HG02885 (cell line): ENCODE results near the gene EMILIN1.
"Not testable (repeated sequence)": the region's sequence is repeated elsewhere in the genome, so short reads cannot be mapped to it uniquely, and the experiment has no call there.

Experiments used
- ATAC-seq: cut with Tn5 transposase; IDR thresholded peaks from one replicate; pipeline ENCODE4 v1.9.1; 2021; ENCODE audit warnings: mild to moderate bottlenecking; ENCODE audit not compliant: unreplicated experiment, poor library complexity

EMILIN1 gene

DNA sequence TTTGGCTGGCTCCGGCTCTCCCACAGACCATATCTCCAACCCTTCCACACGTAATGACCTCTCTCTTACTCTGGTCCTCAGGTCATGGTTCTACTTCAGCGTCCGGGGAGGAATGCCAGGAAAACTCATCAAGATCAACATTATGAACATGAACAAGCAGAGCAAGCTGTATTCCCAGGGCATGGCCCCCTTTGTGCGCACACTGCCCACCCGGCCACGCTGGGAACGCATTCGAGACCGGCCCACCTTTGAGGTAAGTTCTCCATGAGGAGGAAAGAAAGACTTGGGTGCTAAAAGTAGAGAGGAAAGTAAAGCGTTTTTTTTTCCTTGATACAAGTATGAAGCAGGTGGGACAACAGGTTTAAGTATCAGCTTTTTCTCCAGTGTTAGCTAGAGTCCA lies 25.1 kb upstream of the EMILIN1 start:
- ATAC-seq, result no peak

- no peak for ATAC-seq
These were observed 24.6 kb upstream of the EMILIN1 start for GRCh38 chr2:27053776-27054175.

DNA sequence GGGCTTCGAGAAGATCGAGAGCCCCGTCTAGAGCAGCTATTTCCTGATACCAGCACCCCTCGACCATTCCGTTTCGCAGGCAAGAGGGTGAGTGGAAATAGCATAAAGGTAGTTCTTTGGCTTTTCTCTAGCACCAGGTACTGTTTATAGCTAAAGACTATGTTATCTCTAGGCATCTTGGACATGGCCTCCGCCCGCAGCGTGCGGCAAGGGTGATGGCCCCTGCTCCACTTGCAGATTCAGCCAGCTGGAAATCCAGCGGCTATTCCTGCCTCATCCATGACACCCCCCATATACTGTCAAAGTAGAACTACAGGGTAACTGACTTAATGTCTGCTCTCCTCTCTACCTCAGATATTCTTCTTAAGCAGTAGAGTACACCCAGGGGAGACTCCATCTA lies 23.7 kb upstream of the EMILIN1 start:
- ATAC-seq, result no peak

- no peak for ATAC-seq
These were observed 21.2 kb upstream of the EMILIN1 start for GRCh38 chr2:27057184-27057583.

DNA sequence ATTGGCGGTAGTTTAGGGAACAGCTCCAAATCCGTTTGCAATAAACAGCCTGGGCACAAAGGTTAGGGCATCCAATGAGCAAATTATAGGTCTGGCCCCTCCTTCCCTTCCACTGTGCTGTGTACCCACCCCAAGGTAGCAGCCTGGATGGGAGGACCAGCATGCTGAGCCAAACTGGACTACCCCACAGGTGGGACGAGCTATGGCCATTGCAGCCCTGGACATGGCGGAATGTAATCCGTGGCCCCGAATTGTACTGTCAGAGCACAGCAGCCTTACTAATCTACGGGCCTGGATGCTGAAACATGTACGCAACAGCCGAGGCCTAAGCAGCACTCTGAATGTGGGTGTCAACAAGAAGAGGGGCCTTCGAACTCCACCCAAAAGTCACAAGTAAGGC lies 20.2 kb upstream of the EMILIN1 start:
- ATAC-seq, result no peak

DNA sequence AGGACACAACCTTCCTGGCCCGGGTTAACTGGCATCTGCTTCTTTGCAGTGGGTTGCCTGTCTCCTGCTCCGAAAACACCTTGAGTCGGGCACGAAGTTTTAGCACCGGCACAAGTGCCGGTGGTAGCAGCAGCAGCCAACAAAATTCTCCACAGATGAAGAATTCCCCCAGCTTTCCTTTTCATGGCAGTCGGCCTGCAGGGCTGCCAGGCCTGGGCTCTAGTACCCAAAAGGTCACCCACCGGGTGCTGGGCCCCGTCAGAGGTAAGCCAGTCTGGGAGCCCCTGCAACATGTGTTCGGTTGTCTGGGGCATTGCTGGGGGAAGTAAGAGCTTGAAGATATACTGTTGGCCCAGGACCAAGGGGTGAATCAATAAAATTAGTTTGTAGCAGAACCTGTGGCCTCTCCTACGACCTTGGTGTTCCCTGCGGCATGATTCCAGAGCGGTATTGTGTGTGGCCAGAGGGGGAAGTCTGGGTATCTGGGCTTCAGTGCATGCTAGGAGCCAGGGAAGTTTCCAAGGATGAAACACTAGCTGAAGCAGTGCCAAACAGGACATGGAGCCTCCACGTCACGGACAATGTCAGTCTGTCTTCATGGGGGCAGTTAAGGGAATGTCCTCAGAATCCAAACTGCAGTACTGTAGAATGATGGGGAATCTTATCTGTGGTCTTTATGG lies 19.1 kb upstream of the EMILIN1 start:
- no peak for ATAC-seq

GRCh38 chr2:27060323-27060722 lies 18.1 kb upstream of the EMILIN1 start:
- ATAC-seq, result no peak

DNA sequence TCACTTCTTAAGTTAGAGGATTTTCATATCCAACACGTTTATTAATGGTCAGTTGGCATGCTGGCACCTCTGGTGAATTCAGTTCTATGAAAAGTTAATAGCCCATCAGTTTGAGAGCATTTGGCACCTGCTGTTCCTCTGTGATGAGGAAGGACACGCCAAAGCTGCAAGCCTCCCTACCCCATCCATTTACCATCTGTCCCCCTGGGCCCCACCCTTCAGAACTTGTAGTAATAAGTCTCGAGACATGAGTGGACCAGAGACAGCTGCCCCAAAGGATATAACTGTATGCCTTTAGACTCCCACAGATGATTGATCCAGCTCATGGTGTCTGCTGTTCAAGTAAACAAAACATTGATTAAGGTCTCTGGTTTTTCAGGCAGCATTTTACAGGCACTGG lies 13.3 kb upstream of the EMILIN1 start:
- no peak for ATAC-seq

- no peak for ATAC-seq
These were observed 11.0 kb upstream of the EMILIN1 start for GRCh38 chr2:27067385-27067784.

DNA sequence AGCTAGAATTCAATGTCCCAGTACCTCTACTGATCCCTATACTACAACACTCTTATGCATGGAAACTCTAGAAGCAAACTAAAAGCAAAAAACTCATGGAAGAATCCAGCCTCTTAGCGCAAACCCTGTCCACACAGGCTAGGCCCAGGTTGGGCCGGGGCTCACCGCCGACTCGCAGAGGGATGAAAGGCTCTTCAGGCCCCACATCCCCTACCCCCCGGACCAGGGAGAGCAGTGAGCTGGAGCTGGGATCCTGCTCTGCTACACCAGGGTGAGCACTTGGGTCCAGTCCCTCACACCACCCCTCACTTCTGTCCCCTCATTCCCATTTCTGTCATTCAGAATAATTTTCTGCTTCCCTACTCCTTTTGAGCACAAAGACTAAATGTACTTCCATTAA lies 9.0 kb upstream of the EMILIN1 start:
- no peak for ATAC-seq

DNA sequence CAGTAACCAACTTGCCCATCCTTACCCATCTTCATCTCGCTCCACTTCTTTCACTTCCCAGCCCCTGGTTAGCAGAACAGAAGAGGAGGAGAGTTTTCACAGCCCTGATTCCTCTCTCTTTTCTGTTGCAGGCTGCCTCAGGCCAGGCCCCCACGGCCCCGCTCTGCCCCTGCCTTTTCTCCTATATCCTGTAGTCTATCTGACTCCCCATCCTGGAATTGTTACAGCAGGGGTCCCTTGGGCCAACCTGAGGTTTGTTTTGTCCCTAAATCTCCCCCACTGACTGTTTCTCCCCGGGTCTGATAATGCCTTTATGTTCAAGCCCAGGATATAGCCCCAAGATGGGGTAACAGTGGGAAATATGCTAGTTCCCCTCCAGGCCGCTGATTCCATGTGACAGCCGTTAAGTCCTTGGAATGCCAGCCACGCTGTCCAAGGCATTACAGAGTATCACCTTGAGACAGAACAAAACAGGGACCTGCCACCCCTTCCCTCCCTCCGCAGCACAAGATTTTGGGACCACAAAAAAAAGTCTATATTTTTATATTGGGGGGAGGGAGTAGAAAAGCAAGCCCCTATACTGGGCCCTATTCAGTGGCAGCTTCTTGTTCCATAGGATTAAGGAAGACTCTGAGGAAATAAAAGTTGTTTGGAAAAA lies 8.3 kb upstream of the EMILIN1 start:
- no peak for ATAC-seq

- ATAC-seq, result peak; percentile 10
These were observed 7.7 kb upstream of the EMILIN1 start for GRCh38 chr2:27070653-27071276.

DNA sequence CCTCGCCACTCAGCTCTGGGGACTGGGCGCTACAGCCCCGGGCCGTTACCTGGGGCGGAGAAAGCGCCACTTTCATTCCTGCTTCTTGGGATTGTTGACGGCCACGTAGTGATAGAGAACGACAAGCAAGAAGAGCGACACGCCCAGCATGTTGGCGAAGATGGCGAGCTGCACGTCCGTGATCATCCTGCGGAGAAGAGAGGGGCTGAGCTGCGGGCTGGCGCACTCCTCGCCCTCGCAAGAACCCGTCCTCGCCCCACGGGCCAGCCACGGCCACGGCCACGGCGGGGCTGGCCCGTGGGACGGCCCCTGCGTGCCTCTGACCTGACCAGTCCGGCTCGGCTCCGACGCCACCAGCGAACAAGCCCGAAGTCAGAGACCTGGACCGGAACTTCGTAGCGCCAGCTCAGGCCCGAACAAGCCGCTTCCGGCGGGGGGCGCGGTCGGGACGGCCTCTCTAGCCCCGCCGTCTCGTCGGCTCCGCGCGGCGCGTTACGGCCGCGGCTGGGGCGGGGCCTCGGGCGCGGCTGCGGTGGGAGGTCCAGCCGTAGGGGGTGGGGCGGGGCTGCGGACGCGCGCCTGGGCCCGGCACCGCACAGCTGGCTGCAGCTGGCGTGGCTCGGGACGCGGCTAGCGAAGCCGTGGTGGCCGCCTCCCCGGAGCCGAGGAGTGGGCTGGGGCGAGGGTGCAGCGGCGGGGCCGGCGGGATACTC lies 7.0 kb upstream of the EMILIN1 start, which contains the start of gene OST4:
OST4 (minus strand) TSS at position 378 of the 713 bp plus-strand sequence.
- ATAC-seq, result peak; percentile 89

- peak; percentile 10 for ATAC-seq
These were observed 6.2 kb upstream of the EMILIN1 start for GRCh38 chr2:27071990-27072830.

GRCh38 chr2:27072920-27073319 lies 5.5 kb upstream of the EMILIN1 start:
- no peak for ATAC-seq

DNA sequence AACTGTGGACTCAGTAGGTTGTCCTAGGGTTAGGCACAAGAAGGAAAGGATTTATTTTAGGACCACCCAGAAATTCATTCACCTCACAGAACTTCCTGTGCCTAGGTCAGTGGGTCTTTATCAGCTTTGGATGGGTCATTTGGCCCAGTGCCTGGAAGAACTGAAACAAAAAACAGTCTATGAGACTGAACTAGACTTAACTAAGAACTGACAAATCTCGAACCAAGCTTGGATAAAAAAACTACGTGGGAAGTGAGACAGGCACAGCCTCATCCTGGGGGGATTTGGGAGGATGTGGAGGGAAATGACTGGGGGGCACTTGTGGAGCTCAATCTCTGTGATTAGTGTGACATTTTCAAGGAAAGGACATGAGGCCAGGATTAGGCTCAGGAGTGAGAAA lies 4.6 kb upstream of the EMILIN1 start:
- ATAC-seq, result no peak

GRCh38 chr2:27074738-27075565 lies 3.5 kb upstream of the EMILIN1 start:
- ATAC-seq, result no peak

GRCh38 chr2:27075566-27075871 lies 2.9 kb upstream of the EMILIN1 start:
- not testable (repeated sequence) for ATAC-seq

DNA sequence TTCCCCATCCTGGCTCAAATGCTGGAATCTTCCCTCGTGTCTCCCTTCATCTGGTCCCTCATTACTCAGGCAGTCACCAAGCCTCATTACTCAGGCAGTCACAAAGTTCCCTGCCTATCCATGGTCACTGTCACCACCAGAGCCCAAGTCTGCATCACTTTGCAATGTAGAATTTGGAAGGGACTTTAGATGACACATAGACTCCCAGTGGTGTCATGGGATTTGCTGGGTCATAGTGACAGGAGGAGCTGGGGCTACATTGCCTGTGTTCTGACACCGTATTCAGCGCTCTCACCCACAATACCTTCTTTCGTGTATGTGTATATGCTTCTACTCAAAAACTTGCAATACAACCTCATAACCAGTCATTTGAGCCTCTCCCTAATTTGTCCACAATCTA lies 2.1 kb upstream of the EMILIN1 start:
- no peak for ATAC-seq
